ENCODE data around the gene APOC4. TPM values are rescaled to one million over a fixed set of nuclear protein-coding genes. Genes with fewer than 3 reads are reported as not detected.

APOC4 gene
- total and polyA plus RNA-seq, 4 donors = 1.0 to 420 (median 275) TPM

GRCh38 chr19:44897835-44898234 is 44.2 kb upstream of the APOC4 start:
- Histone ChIP-seq H3K9ac (ENCODE audit: low read depth in 1 of 2, low read length in 2 of 2) (no peak overlapping the region), H3K27me3 (ENCODE audit: control insufficient read depth in 4 of 4, insufficient read depth in 4 of 4, low read length in 3 of 4) (no peaks in the 10 kb centered on the region), H3K4me1 (ENCODE audit: control insufficient read depth in 4 of 4, insufficient read depth in 4 of 4, low read length in 3 of 4) (peaks cover 5 to 18% (median 12%) of the 10 kb centered on the region in 4 donors), H3K36me3 (ENCODE audit: control insufficient read depth in 4 of 4, insufficient read depth in 3 of 4, low read depth in 1 of 4, low read length in 3 of 4) (peaks cover 7 to 70% (median 30%) of the 10 kb centered on the region in 4 donors), H3K4me3 (ENCODE audit: low read depth in 1 of 3, low read length in 3 of 3) (no peak overlapping the region), H3K27ac (ENCODE audit: low read depth in 1 of 2, low read length in 2 of 2) (no peak overlapping the region), H3K9me3 (ENCODE audit: control insufficient read depth in 4 of 4, low read length in 3 of 4) (no peaks in the 10 kb centered on the region)
- WGBS = 90% methylated on average over 8 of the region's 8 CpGs
- no peak for TF ChIP-seq CTCF (IDR thresholded peaks at IDR 0.05; ENCODE audit: low read depth, low read length, missing input control)
- no peak for TF ChIP-seq NR2F2 (IDR thresholded peaks at IDR 0.05)
- TF ChIP-seq RAD21 (IDR thresholded peaks at IDR 0.05) = no peak
- TF ChIP-seq EGR1 (IDR thresholded peaks at IDR 0.05; ENCODE audit: low read depth in 2 of 2) = no peak
- no peak for TF ChIP-seq FOXA1 (IDR thresholded peaks at IDR 0.05)
- no peak for TF ChIP-seq RXRA (IDR thresholded peaks at IDR 0.05)
- no peak for TF ChIP-seq HNF4G (IDR thresholded peaks at IDR 0.05)
- no peak for TF ChIP-seq GABPA (IDR thresholded peaks at IDR 0.05 in 1 of 2, conservative IDR thresholded peaks at IDR 0.05 in 1 of 2)
- no peak for TF ChIP-seq YY1 (IDR thresholded peaks at IDR 0.05)
- DNase-seq (ENCODE audit: low spot score) = no peak

GRCh38 chr19:44900328-44901244 is 41.5 kb upstream of the APOC4 start:
- Histone ChIP-seq H3K27me3 (ENCODE audit: control insufficient read depth in 4 of 4, insufficient read depth in 4 of 4, low read length in 3 of 4) (no peaks in the 10 kb centered on the region), H3K9me3 (ENCODE audit: control insufficient read depth in 4 of 4, low read length in 3 of 4) (no peaks in the 10 kb centered on the region), H3K4me1 (ENCODE audit: control insufficient read depth in 4 of 4, insufficient read depth in 4 of 4, low read length in 3 of 4) (peaks cover 13 to 35% (median 28%) of the 10 kb centered on the region in 4 donors), H3K9ac (ENCODE audit: low read depth in 1 of 2, low read length in 2 of 2) (no peak overlapping the region), H3K36me3 (ENCODE audit: control insufficient read depth in 4 of 4, insufficient read depth in 3 of 4, low read depth in 1 of 4, low read length in 3 of 4) (peaks cover 0 to 48% (median 15%) of the 10 kb centered on the region in 4 donors), H3K27ac (ENCODE audit: low read depth in 1 of 2, low read length in 2 of 2) (no peak overlapping the region), H3K4me3 (ENCODE audit: low read depth in 1 of 3, low read length in 3 of 3) (no peak overlapping the region)
- WGBS = 96% methylated on average over 19 of the region's 19 CpGs
- no peak for DNase-seq (ENCODE audit: low spot score)
- TF ChIP-seq SP1 (IDR thresholded peaks at IDR 0.05) = no peak
- TF ChIP-seq YY1 (IDR thresholded peaks at IDR 0.05) = no peak
- TF ChIP-seq ZBTB33 (IDR thresholded peaks at IDR 0.05) = no peak
- no peak for TF ChIP-seq MAX (IDR thresholded peaks at IDR 0.05)
- TF ChIP-seq RAD21 (IDR thresholded peaks at IDR 0.05) = no peak
- no peak for TF ChIP-seq JUND (IDR thresholded peaks at IDR 0.05)
- no peak for TF ChIP-seq REST (IDR thresholded peaks at IDR 0.05)
- TF ChIP-seq TAF1 (conservative IDR thresholded peaks at IDR 0.05) = no peak
- no peak for TF ChIP-seq RXRA (IDR thresholded peaks at IDR 0.05)
- TF ChIP-seq EGR1 (IDR thresholded peaks at IDR 0.05; ENCODE audit: low read depth in 2 of 2) = no peak

All from liver (tissue), 9 donors.